ENCODE measurements around the gene CELF6.
A peak's percentile ranks its signal among the peaks of the same experiment; 100 is the strongest.

CELF6 gene

GRCh38 chr15:72319985-72320671, at the start of gene CELF6:
Gene CELF6 (minus strand): TSS chr15:72320157. CDS start chr15:72319874, 283 bp downstream.
- peak; percentile 66 for DNase-seq (ENCODE audit: low read depth in 2 of 2)

- no peak for DNase-seq (ENCODE audit: low read depth in 2 of 2)
These were observed 48.9 kb upstream of the CELF6 start for GRCh38 chr15:72368899-72369298.

- no peak for DNase-seq (ENCODE audit: low read depth in 2 of 2)
These were observed 48.4 kb upstream of the CELF6 start for GRCh38 chr15:72368325-72368724.

GRCh38 chr15:72365844-72366243, 45.9 kb upstream of the CELF6 start:
- no peak for DNase-seq (ENCODE audit: low read depth in 2 of 2)

- no peak for DNase-seq (ENCODE audit: low read depth in 2 of 2)
These were observed 41.2 kb upstream of the CELF6 start for GRCh38 chr15:72361176-72361575.

GRCh38 chr15:72358650-72359171, 38.8 kb upstream of the CELF6 start:
- DNase-seq (ENCODE audit: low read depth in 2 of 2) = no peak

GRCh38 chr15:72358121-72358520, 38.2 kb upstream of the CELF6 start:
- no peak for DNase-seq (ENCODE audit: low read depth in 2 of 2)

- DNase-seq (ENCODE audit: low read depth in 2 of 2) = no peak
These were observed 34.5 kb upstream of the CELF6 start for GRCh38 chr15:72354496-72354895.

- DNase-seq (ENCODE audit: low read depth in 2 of 2) = no peak
These were observed 33.3 kb upstream of the CELF6 start for GRCh38 chr15:72353266-72353665.

- DNase-seq (ENCODE audit: low read depth in 2 of 2) = no peak
These were observed 25.8 kb upstream of the CELF6 start for GRCh38 chr15:72345806-72346205.

- DNase-seq (ENCODE audit: low read depth in 2 of 2) = no peak
These were observed 25.3 kb upstream of the CELF6 start for GRCh38 chr15:72345280-72345679.

- DNase-seq (ENCODE audit: low read depth in 2 of 2) = no peak
These were observed 24.6 kb upstream of the CELF6 start for GRCh38 chr15:72344602-72345001.

- DNase-seq (ENCODE audit: low read depth in 2 of 2) = no peak
These were observed 22.4 kb upstream of the CELF6 start for GRCh38 chr15:72342385-72342784.

- DNase-seq (ENCODE audit: low read depth in 2 of 2) = no peak
These were observed 21.4 kb upstream of the CELF6 start for GRCh38 chr15:72341361-72341760.

- no peak for DNase-seq (ENCODE audit: low read depth in 2 of 2)
These were observed 20.4 kb upstream of the CELF6 start for GRCh38 chr15:72340366-72340765.

- no peak for DNase-seq (ENCODE audit: low read depth in 2 of 2)
These were observed 19.8 kb upstream of the CELF6 start for GRCh38 chr15:72339777-72340177.

GRCh38 chr15:72338617-72339321, 18.8 kb upstream of the CELF6 start:
- DNase-seq (ENCODE audit: low read depth in 2 of 2) = no peak

- DNase-seq (ENCODE audit: low read depth in 2 of 2) = no peak
These were observed 18.2 kb upstream of the CELF6 start for GRCh38 chr15:72338148-72338547.

- DNase-seq (ENCODE audit: low read depth in 2 of 2) = no peak
These were observed 14.9 kb upstream of the CELF6 start for GRCh38 chr15:72334842-72335241.

- DNase-seq (ENCODE audit: low read depth in 2 of 2) = no peak
These were observed 11.1 kb upstream of the CELF6 start for GRCh38 chr15:72331021-72331420.

- DNase-seq (ENCODE audit: low read depth in 2 of 2) = no peak
These were observed 3.8 kb upstream of the CELF6 start for GRCh38 chr15:72323752-72324151.

GRCh38 chr15:72319360-72319984, 485 bp downstream of the CELF6 start:
- peak in 1 of 2 donors; percentile 13 for DNase-seq (ENCODE audit: low read depth in 2 of 2)

All from stimulated activated CD8-positive, alpha-beta memory T cell treated with anti-CD3 and anti-CD28 coated beads, Interleukin-15, amount 100 ng/mL, for 4 hours (primary cell).